Dermis microvascular lymphatic vessel endothelial cell (primary cell): ENCODE data around the gene CARNS1. TPM values are rescaled to one million over a fixed set of nuclear protein-coding genes. Genes with fewer than 3 reads are reported as not detected.

Experiments used
- DNase-seq, 2 donors: peaks; one replicate each; pipeline versions ENCODE4 v3.0.0 to v3.0.0-alpha.2; 2010; ENCODE audit warnings: low read depth in 2 of 2
- total RNA-seq: library from RNA; depleted of rRNA; stranded (reverse); fragments of >200 nt; gene quantifications from 2 replicates; pipeline ENCODE4 v1.2.1, GENCODE V29; 2014

Gene CARNS1
- total RNA-seq, 1 donor from 2014 or later: 0.26 TPM

DNA sequence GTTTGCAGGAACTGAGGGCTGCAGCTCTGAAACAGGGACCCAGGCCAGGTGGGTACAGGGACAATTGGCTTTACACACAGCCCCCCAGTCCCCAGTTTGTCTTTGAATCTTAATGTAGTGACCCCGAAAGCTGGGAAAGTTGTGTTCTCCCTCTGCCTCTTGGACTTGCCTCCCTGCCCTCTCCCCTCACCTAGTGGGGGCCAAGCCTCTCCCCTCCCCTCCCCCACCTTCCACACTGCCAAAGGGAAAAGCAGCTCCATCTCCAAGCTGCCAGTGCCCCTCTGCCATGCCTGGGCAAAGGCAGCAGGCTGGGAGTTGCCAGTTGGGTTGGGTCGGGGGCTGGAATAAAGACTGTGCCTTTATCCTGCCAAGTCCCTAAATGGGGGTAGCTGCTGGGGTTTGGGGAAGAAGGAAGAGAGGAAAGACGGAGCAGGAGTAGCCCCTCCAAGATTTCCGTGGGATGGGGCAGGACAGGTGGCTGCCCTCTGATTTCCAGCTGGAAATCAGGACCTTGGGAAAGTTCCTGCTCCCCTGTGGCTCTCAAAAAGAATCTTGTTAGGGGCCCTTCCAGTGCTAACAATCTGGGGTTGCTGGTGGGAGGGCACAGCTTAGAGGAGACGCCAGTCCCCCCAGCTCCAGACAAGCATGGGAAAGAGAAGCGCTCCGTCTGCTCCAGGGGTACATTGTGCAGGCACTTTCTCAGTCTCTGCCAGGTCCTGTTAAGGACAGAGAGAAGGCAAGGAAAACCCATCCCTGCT is 39.2 kb upstream of the CARNS1 start:
- no peak for DNase-seq

DNA sequence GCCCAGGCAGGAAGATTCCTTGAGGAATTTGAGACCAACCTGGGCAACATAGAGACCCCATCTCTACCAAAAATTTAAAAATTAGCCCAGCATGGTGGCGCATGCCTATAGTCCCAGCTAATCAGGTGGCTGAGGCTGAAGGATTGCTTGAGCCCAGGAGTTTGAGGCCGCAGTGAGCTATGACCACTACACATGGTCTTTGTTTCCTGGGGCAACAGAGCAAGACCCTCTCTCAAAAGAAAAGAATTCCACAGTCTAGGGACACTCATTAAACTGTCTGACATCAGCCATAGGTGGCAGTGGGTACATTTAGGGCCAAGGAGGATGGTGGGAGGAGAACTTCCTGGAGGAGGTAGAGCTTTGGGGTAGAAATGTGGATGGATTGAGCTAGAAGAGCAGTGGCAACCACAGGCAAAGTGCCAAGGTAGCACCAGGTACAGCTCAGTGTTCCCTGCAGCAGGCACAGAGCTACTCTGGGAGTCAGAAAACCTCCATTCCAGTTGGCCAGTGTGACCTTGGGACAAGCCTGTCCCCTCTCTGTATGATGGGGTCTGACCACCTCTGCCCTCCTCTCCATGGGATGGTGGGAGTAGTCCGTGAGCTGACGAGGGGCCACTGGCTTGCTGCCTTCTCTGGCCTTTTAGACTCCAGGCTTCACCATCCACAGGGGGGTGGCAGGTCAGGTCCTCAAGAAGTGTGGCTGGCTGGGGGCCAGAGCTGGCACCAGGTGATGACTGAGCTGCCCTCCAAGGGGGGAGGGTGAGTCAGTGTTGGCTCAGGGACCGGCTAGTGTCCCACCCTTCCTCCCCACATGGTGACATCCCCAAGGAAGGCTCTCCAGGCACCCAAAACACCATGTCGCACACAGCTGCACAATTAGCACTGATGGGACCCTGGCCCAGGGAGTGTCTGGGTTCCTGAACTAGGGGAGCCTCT is 38.3 kb upstream of the CARNS1 start:
- DNase-seq: no peak

DNA sequence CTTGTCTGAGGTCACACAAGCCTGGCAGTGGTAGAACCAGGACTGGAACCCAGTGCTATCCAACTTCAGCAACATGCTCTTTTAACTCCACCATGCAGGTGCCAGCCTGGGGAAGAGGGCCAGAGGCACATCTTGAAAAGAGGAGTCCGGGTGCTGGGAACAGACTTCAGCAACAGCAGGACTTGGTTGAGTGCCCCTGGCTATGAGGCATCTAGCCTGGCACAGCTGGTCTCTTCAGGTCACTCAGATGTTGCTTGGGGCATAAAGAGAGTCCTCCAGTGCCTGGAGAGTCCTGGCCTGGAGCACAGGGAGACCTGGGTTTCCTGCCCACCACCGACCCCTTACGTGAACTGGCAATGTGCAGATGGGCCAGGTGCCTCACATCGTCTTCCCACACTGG is 36.9 kb upstream of the CARNS1 start:
- no peak for DNase-seq

DNA sequence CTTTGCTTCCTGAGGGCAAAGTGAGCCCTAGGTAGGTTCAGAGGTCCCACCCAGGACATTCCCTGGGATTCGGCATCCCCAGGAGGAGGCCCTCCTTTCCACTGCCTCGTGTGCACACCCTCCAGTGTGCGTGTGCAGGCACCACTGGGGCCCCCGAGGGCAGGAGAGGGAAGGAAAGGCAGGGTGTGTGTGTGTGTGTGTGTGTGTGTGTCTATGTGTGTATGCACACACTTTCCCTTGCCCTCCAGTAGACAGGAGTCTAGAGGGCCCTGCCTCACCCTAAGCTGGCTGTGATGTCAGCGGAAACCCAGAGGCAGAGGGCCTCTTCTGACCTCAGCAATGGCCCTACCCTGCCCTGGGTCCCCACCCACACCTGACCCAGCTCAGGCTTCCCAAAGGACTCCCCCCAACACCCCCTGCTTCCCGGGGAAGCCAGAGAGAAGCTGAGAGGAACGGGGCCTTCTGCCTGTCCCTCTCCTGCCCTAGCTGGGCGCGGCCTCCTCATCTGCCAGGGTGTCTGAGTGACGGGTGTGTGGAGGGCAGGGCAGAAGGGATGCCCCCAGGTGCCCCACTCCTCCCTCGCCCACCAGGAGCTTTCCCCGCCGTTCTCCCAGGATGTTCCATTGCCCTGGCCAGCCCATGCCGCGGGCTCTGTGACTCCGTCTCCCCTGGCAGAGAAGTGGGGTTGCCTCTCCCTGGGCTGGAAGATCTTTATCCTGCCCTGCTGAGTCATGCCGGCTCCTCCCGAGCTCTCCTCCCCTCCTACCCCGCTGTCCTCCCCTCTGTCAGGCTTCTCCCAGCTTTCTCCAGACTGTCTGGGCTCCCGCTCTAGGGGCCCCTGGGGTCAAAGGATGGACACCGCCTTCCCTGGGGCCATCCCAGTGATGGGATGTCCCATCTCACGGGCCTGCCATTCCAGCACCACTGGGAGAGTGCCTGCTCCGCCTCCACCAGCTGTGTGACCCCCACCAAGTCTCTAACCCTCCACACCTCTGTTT is 36.1 kb upstream of the CARNS1 start:
- no peak for DNase-seq

DNA sequence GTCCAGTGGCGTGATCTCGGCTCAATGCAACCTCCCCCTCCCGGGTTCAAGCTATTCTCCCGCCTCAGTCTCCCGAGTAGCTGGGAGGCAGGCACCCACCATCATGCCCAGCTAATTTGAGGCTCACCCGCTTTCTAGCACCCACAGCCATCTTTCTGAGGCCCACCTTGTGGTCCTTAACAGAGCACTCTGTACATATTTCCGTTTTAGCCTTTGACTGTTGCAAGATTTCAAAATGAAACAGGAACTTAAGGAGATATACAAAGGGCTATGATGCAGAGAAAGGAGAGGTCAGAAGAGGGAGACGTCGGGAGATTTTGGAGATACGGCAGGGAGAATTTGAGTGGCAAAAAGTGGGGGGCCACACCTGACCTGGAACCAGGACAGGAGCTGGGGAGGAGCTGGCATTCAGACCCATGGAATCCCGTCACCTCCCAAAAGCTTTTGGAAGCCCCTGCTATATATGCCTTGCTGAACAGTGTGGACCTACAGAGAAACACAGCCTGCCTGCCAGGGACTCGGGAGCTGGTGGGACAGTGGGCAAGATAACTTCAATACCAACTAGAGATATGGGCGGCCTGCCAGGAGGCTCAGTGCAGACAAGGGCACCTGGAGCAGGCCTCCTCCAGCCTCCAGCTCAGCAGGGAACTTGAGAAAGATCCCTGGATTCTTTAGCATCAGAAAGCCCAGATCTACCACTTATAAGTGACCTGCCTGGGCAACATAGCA is 34.1 kb upstream of the CARNS1 start:
- DNase-seq: no peak

DNA sequence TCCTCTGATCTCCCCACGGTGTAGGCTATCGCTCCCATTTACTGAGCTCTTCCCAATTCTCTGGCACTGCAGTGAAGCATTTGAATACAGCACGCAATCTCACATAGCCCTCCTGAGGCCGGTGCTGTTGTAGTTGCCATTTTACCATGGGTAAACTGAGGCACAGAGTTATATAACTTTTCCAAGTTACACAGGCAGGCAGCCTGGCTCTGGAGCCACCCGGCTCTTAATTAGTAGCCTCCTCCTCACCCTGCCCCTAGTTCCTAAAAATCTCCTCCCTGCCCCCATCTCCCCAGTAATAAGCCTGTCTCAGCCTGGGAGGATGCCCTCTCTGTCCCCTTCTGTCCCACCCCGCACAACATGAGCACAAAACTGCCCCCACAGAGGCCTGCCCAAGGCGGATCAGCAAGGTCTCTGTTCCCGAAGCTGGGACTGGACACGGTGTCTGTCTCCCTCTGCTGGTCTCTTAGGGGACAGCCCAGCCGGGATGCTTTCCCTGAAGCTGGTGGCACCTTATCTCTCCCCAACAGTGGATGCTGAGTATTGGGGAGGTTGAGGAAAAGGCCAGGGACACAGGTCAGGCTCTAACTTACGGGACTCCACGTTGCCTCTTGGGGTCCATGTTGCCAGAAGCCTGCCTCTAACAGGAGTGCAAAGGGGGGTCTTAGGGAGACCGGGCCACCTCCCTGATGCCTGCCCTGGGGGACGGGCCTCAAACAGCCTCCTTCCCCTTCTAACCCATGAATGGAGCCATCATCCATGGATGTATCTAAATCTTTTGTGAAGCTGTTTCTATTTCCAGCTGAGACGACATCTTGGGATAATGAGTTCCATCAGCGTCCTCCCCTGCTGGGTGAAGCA is 33.0 kb upstream of the CARNS1 start:
- peak; percentile 61 to 75 for DNase-seq

DNA sequence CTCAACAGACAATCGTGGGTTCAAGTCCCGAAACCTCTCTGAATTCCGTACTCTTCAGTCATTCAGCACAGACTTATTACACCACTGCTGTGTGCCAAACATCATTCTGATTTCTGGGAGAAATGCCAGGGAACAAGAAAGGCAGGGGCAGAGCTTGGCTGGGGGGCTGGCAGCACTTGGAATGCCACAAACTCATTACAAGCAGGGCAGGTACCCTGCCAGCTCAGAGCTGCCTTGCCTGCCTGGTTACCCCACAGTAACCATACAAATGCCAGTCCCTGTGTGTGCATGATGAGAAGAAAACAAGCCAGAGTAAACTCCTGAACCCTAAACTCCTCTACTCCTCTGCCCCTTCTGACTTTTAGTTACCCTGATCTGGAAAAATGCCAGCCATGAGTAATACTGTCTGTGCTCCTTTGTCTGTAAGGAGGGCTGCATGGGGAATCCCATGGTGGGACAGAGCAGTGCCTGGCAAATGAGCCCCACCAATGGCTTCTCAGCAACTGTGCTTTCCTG is 30.6 kb upstream of the CARNS1 start:
- peak in 1 of 2 donors; percentile 70 for DNase-seq

DNA sequence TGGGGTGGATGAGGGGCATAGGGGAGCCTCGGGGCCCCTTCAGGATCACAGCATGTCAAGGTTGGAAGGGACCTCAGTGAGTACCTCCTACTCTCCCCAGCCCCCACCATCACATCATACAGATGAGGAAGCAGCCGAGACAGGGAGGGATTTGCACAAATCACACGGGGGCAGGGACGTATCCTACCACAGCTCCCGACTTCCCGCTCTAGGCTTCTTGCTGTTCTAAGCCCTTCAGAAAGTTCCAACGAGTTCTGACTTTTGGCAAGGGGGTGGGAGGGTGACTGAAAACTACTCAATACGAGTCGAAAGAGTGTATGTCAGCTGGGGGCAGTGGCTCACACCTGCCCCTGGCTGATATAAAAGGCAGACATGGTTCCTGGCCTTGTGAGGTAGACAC is 28.4 kb upstream of the CARNS1 start:
- no peak for DNase-seq

DNA sequence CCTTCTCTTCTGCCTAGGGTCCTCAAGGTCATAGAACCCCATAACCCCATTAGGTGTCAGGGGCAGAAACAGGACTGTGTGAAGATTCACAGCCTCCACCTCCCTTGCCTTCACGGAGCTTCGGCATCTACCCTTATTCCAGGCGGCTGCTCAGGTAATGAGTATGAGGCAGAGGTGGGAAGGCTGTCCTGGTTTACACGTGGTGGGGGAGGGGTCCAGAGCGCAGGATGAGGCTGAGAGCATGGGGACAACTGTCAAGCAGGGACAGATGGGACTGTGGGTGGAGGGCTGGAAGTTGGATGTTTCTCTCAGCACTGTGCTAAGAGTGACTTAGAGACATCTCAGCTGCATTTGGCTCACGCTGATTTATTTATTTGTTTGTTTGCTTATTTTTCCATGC is 28.0 kb upstream of the CARNS1 start:
- DNase-seq: no peak

DNA sequence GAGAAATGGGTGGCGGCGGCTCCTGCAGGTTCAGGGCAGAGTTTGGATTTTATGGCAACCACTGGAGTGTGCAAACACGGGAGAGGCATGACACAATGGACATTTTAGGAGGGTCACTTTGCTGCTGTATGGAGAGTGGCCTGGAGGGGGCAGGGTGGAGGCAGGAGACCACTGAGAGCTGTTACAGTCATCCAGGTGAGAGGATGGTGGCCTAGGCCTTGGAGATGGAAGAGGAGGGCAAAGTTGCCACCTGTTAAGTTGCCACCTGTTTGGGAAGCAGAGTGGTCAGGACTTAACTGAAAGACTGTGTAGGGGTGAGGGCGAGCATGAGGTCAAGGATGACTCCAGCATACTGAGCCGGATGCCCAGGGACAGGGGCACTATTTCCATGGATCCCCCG is 26.0 kb upstream of the CARNS1 start:
- DNase-seq: peak; percentile 25 to 49

DNA sequence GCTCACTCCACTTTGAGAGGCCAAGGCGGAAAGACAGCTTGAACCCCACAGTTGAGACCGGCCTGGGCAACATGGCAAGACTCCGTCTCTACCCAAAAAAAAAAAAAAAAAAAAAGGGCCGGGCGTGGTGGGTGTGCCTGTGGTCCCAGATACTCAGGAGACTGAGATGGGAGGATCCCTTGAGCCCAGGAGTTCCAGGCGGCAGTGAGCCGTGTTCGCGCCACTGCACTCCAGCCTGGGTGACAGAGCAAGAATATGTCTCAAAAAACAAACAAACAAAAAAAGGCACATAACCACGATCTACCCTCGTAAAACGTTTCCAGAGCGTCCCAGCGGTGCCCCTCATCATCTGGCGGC is 24.6 kb upstream of the CARNS1 start:
- no peak for DNase-seq

DNA sequence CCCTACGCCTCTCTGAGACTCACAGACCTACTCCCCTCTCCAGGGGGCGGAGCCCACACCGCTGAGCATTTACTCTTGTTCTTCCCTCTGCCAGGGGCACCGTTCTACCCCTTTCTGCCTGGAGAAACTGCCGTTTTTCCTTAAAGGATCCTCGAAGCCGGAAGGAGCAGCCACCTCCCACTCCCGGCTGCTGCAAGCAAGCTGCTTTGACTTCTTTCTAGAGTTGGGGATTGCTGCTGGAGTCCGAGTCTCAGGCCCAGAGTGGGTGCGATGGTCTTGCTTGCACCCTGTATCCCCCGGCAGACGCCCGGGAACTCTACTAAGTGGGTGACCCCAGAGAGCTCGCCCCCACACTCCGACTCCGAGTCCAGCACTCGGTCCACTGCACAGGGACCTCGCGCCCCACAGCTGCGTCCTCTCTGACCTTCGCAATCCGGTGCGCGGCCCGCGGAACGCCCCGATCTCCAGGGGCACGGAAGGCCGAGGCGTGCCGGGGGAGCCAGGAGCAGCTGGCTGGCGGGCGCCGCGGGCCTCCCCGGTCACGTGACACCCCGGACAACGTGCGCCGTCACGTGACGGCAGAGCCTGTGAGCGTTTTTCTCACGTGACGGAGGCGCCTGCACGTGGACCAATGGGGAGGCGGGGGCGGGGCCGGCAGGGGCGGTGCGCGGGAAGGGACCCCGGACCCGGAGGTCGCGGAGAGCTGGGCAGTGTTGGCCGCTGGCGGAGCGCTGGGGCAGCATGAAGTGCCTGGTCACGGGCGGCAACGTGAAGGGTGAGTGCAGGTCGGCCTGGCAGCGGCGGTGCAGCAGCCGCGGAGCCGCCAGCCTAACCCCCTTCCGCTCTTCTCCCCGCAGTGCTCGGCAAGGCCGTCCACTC is 23.9 kb upstream of the CARNS1 start, which contains the start of gene RAD9A:
Gene RAD9A (plus strand): TSS at position 683 of the 879 bp plus-strand sequence. CDS start 59 bp downstream, at position 742.
- peak; percentile 84 to 96 for DNase-seq

DNA sequence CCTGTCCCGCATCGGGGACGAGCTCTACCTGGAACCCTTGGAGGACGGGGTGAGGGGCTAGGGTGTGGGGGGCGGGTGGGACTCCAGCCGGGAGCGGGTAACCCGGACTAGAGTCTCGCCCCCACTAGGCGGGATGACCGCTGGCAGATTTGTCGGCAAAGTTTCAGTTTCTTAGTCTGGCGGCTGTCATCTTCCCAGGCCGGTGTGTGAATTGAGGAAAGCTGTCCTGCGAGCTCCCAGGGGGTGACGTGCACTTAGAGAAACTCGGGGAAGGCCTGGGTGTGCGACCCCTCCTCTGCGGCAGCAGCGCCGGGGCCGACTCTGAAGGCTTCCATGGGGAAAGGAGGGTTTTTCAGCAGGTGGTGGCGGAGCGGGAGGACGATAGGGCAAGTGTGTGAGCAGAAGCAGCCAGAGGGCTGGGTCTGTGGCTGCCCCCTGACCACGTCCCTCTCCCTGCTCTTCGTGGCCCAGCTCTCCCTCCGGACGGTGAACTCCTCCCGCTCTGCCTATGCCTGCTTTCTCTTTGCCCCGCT is 23.2 kb upstream of the CARNS1 start:
- DNase-seq: peak in 1 of 2 donors; percentile 22

DNA sequence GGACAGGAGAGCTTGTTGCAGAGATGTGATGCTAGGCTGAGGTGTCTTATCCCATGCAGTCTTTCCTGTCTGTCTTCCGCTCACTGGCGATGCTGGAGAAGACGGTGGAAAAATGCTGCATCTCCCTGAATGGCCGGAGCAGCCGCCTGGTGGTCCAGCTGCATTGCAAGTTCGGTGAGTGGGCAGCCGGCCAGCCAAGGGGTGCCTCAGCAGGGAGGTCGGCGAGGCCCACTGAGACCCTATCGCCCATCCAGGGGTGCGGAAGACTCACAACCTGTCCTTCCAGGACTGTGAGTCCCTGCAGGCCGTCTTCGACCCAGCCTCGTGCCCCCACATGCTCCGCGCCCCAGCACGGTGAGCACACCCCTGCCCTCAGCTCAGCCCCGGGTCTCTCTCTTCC is 22.0 kb upstream of the CARNS1 start:
- no peak for DNase-seq

DNA sequence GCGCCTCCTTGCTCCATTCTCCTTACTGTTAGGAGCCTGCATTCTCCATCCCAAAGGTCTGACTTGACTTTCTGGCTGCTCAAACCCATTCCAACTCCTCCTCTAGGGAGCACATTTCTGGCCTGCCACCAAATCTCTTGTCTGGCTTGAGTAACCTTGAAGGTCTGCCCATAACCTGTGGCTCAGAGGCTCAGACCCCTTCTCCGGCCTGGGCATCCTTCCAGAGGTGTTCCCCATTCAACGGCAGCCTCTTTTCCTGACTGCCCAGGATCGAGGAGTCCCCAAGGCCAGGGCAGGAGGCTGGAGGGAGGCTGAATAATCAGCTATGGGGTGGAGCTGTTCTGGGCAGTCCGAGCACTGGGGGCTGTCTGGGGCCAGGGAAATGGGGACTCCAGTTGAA is 21.5 kb upstream of the CARNS1 start:
- DNase-seq: no peak

DNA sequence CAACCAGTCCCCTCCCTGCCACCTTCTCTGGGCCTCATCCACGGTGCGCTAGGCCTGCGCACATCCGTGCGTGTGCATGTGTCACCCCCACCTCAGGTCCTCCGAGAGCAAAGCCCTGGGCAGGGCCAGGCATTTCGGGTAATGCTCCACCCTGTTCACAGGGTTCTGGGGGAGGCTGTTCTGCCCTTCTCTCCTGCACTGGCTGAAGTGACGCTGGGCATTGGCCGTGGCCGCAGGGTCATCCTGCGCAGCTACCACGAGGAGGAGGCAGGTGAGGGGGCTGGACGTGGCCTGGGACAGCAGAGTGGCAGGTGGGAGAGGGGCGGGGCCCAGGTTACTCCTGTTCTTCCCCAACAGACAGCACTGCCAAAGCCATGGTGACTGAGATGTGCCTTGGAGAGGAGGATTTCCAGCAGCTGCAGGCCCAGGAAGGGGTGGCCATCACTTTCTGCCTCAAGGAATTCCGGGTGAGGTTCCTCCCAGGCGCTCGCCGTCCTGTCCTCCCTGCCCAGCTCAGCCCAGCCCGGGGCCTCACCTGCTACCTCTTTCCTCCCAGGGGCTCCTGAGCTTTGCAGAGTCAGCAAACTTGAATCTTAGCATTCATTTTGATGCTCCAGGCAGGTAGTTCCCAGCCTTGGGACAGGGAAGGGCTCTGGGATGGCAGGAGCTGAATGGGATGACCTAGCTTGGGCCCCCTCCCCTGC is 19.8 kb upstream of the CARNS1 start:
- DNase-seq: no peak

DNA sequence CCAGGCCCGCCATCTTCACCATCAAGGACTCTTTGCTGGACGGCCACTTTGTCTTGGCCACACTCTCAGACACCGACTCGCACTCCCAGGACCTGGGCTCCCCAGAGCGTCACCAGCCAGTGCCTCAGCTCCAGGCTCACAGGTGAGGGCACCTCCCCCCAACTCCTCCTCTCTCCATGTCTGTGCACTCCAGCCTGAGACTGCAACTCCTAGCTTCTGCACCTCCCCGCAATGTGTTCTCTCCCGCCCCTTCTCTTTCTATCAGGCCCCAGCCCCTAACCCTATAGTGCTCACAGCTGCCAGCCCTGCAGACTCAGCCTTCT is 19.3 kb upstream of the CARNS1 start:
- no peak for DNase-seq
